ENCODE data around the gene LTN1. TPM values are rescaled to one million over a fixed set of nuclear protein-coding genes. Genes with fewer than 3 reads are reported as not detected.
"Not testable (repeated sequence)": the region's sequence is repeated elsewhere in the genome, so short reads cannot be mapped to it uniquely, and the experiment has no call there.

LTN1 gene
- total RNA-seq, 3 donors from 2014 or later = 19.6 to 21.7 (median 20.6) TPM

- H3K4me3 Mint-ChIP-seq; DNase-seq; H3K9me3 Mint-ChIP-seq; H3K27me3 Mint-ChIP-seq (ENCODE audit: low read depth); ATAC-seq; H3K4me1 Mint-ChIP-seq (ENCODE audit: low read depth): not testable (repeated sequence)
- H3K36me3 Mint-ChIP-seq (ENCODE audit: insufficient read depth) = peaks cover 47% of the 10 kb centered on the region
Measured at GRCh38 chr21:28931708-28932372, 60.8 kb downstream of the LTN1 start.

GRCh38 chr21:28928578-28929420, 63.9 kb downstream of the LTN1 start:
- no peak for DNase-seq
- H3K4me3 Mint-ChIP-seq = no peak overlapping the region
- no peaks in the 10 kb centered on the region for H3K4me1 Mint-ChIP-seq (ENCODE audit: low read depth)
- H3K36me3 Mint-ChIP-seq (ENCODE audit: insufficient read depth) = peaks cover 48% of the 10 kb centered on the region
- no peak for ATAC-seq
- no peaks in the 10 kb centered on the region for H3K9me3 Mint-ChIP-seq
- no peaks in the 10 kb centered on the region for H3K27me3 Mint-ChIP-seq (ENCODE audit: low read depth)

GRCh38 chr21:28927130-28927529, 65.5 kb downstream of the LTN1 start:
- Mint-ChIP-seq H3K4me3 (no peak overlapping the region), H3K4me1 (ENCODE audit: low read depth) (no peaks in the 10 kb centered on the region), H3K9me3 (no peaks in the 10 kb centered on the region), H3K36me3 (ENCODE audit: insufficient read depth) (peaks cover 48% of the 10 kb centered on the region), H3K27me3 (ENCODE audit: low read depth) (no peaks in the 10 kb centered on the region)
- no peak for DNase-seq
- ATAC-seq = no peak

- Mint-ChIP-seq H3K4me1 (ENCODE audit: low read depth) (no peaks in the 10 kb centered on the region), H3K36me3 (ENCODE audit: insufficient read depth) (peaks cover 40% of the 10 kb centered on the region), H3K4me3 (no peak overlapping the region), H3K9me3 (no peaks in the 10 kb centered on the region), H3K27me3 (ENCODE audit: low read depth) (no peaks in the 10 kb centered on the region)
- ATAC-seq (no peak), DNase-seq (no peak)
Measured at GRCh38 chr21:28923439-28923975, 69.2 kb downstream of the LTN1 start.

GRCh38 chr21:28922368-28922767, 70.3 kb downstream of the LTN1 start:
- peaks cover 36% of the 10 kb centered on the region for H3K36me3 Mint-ChIP-seq (ENCODE audit: insufficient read depth)
- no peak overlapping the region for H3K4me3 Mint-ChIP-seq
- H3K4me1 Mint-ChIP-seq (ENCODE audit: low read depth) = no peaks in the 10 kb centered on the region
- DNase-seq = no peak
- no peak for ATAC-seq
- no peaks in the 10 kb centered on the region for H3K27me3 Mint-ChIP-seq (ENCODE audit: low read depth)
- H3K9me3 Mint-ChIP-seq = no peaks in the 10 kb centered on the region

GRCh38 chr21:28916150-28916893, 76.4 kb downstream of the LTN1 start:
- ATAC-seq = no peak
- no peak for DNase-seq
- no peaks in the 10 kb centered on the region for H3K4me1 Mint-ChIP-seq (ENCODE audit: low read depth)
- no peaks in the 10 kb centered on the region for H3K9me3 Mint-ChIP-seq
- H3K27me3 Mint-ChIP-seq (ENCODE audit: low read depth) = peaks cover 2% of the 10 kb centered on the region
- H3K4me3 Mint-ChIP-seq = no peak overlapping the region
- peaks cover 2% of the 10 kb centered on the region for H3K36me3 Mint-ChIP-seq (ENCODE audit: insufficient read depth)

- Mint-ChIP-seq H3K27me3 (ENCODE audit: low read depth) (peaks cover 4% of the 10 kb centered on the region), H3K4me1 (ENCODE audit: low read depth) (no peaks in the 10 kb centered on the region), H3K4me3 (no peak overlapping the region), H3K9me3 (no peaks in the 10 kb centered on the region), H3K36me3 (ENCODE audit: insufficient read depth) (no peaks in the 10 kb centered on the region)
- DNase-seq (no peak), ATAC-seq (no peak)
Measured at GRCh38 chr21:28913071-28913470, 79.6 kb downstream of the LTN1 start.

- DNase-seq = no peak
- H3K4me1 Mint-ChIP-seq (ENCODE audit: low read depth) = no peaks in the 10 kb centered on the region
- ATAC-seq = no peak
- no peaks in the 10 kb centered on the region for H3K36me3 Mint-ChIP-seq (ENCODE audit: insufficient read depth)
- no peak overlapping the region for H3K4me3 Mint-ChIP-seq
- H3K9me3 Mint-ChIP-seq = no peaks in the 10 kb centered on the region
- H3K27me3 Mint-ChIP-seq (ENCODE audit: low read depth) = peaks cover 4% of the 10 kb centered on the region
Measured at GRCh38 chr21:28910280-28910887, 82.3 kb downstream of the LTN1 start.

- ATAC-seq (no peak), DNase-seq (no peak)
- Mint-ChIP-seq H3K4me1 (ENCODE audit: low read depth) (no peaks in the 10 kb centered on the region), H3K4me3 (no peak overlapping the region), H3K9me3 (no peaks in the 10 kb centered on the region), H3K27me3 (ENCODE audit: low read depth) (peaks cover 4% of the 10 kb centered on the region), H3K36me3 (ENCODE audit: insufficient read depth) (no peaks in the 10 kb centered on the region)
Measured at GRCh38 chr21:28908351-28908750, 84.3 kb downstream of the LTN1 start.

- DNase-seq (no peak), ATAC-seq (no peak)
- Mint-ChIP-seq H3K9me3 (peaks cover 6% of the 10 kb centered on the region), H3K4me3 (no peak overlapping the region), H3K4me1 (ENCODE audit: low read depth) (no peaks in the 10 kb centered on the region), H3K27me3 (ENCODE audit: low read depth) (peaks cover 4% of the 10 kb centered on the region), H3K36me3 (ENCODE audit: insufficient read depth) (no peaks in the 10 kb centered on the region)
Measured at GRCh38 chr21:28906841-28907240, 85.8 kb downstream of the LTN1 start.

GRCh38 chr21:28906236-28906635, 86.4 kb downstream of the LTN1 start:
- no peaks in the 10 kb centered on the region for H3K36me3 Mint-ChIP-seq (ENCODE audit: insufficient read depth)
- no peaks in the 10 kb centered on the region for H3K4me1 Mint-ChIP-seq (ENCODE audit: low read depth)
- DNase-seq (no peak), ATAC-seq (no peak)
- no peak overlapping the region for H3K4me3 Mint-ChIP-seq
- peaks cover 6% of the 10 kb centered on the region for H3K9me3 Mint-ChIP-seq
- H3K27me3 Mint-ChIP-seq (ENCODE audit: low read depth) = peaks cover under 1% of the 10 kb centered on the region

- H3K4me1 Mint-ChIP-seq (ENCODE audit: low read depth) = no peaks in the 10 kb centered on the region
- H3K4me3 Mint-ChIP-seq = no peak overlapping the region
- no peaks in the 10 kb centered on the region for H3K36me3 Mint-ChIP-seq (ENCODE audit: insufficient read depth)
- H3K9me3 Mint-ChIP-seq = peaks cover 6% of the 10 kb centered on the region
- H3K27me3 Mint-ChIP-seq (ENCODE audit: low read depth) = no peaks in the 10 kb centered on the region
- DNase-seq = no peak
- no peak for ATAC-seq
Measured at GRCh38 chr21:28904961-28905435, 87.7 kb downstream of the LTN1 start.

GRCh38 chr21:28903448-28903847, 89.2 kb downstream of the LTN1 start:
- ATAC-seq (no peak), DNase-seq (no peak)
- Mint-ChIP-seq H3K9me3 (peaks cover 6% of the 10 kb centered on the region), H3K27me3 (ENCODE audit: low read depth) (no peaks in the 10 kb centered on the region), H3K4me3 (no peak overlapping the region), H3K4me1 (ENCODE audit: low read depth) (no peaks in the 10 kb centered on the region), H3K36me3 (ENCODE audit: insufficient read depth) (no peaks in the 10 kb centered on the region)

GRCh38 chr21:28900481-28900880, 92.2 kb downstream of the LTN1 start:
- no peaks in the 10 kb centered on the region for H3K36me3 Mint-ChIP-seq (ENCODE audit: insufficient read depth)
- DNase-seq (no peak), ATAC-seq (no peak)
- H3K9me3 Mint-ChIP-seq = peaks cover 6% of the 10 kb centered on the region
- peaks cover 5% of the 10 kb centered on the region for H3K27me3 Mint-ChIP-seq (ENCODE audit: low read depth)
- H3K4me1 Mint-ChIP-seq (ENCODE audit: low read depth) = no peaks in the 10 kb centered on the region
- H3K4me3 Mint-ChIP-seq = no peak overlapping the region
